CD4-positive, alpha-beta T cell (primary cell): ENCODE results near the gene PARPBP. TPM values are rescaled to one million over a fixed set of nuclear protein-coding genes. Genes with fewer than 3 reads are reported as not detected.
A peak's percentile ranks its signal among the peaks of the same experiment; 100 is the strongest.

Experiments used
- ATAC-seq: fragments of 200-7000 bp; cut with Tn5 transposase; one replicate; pipeline ENCODE4 v1.10.0; 2022; ENCODE audit warnings: mild to moderate bottlenecking; ENCODE audit not compliant: poor library complexity
- CTCF ChIA-PET: fragments of 350-600 bp; sonication (Branson Sonifier 250); formaldehyde crosslinking; loops from one replicate; lab custom pipeline; 2021; ENCODE audit warnings: antibody characterized with exemption, inconsistent platforms; lab: Charles Lee
- POLR2A ChIA-PET: fragments of 350-600 bp; sonication (Branson Sonifier 250); formaldehyde crosslinking; loops from one replicate; lab custom pipeline; 2021; ENCODE audit warnings: antibody characterized with exemption, inconsistent platforms; lab: Charles Lee
- DNase-seq, 14 experiments: peaks; one replicate each; pipeline ENCODE4 v3.0.0-alpha.2; 2013 to 2020; ENCODE audit warnings: mixed read lengths in 2 of 14
- H3K27ac ChIP-seq, 2 donors: one replicate each; pipeline versions ENCODE4 v1.5.1 to v1.7.0; 2013; ENCODE audit warnings: low read length in 2 of 2, low read depth in 1 of 2, mild to moderate bottlenecking in 1 of 2
- H3K27me3 ChIP-seq, 2 experiments: 1 replicate in 1 of 2; 2 replicates in 1 of 2; pipeline versions ENCODE4 v1.6.1 to v1.7.0; 2013; ENCODE audit warnings: low read length in 2 of 2, control low read depth in 1 of 2, mild to moderate bottlenecking in 1 of 2, moderate library complexity in 1 of 2; ENCODE audit not compliant: insufficient read depth in 2 of 2, control insufficient read depth in 1 of 2
- H3K36me3 ChIP-seq: one replicate; pipeline ENCODE4 v1.6.1; 2013; ENCODE audit warnings: low read length, control low read depth; ENCODE audit not compliant: insufficient read depth
- H3K4me1 ChIP-seq: one replicate; pipeline ENCODE4 v1.6.1; 2013; ENCODE audit warnings: low read length, control low read depth; ENCODE audit not compliant: insufficient read depth
- H3K4me3 ChIP-seq: one replicate; pipeline ENCODE4 v1.5.1; 2013; ENCODE audit warnings: mild to moderate bottlenecking, low read length, moderate library complexity
- H3K9me3 ChIP-seq, 2 experiments: 1 replicate in 1 of 2; 2 replicates in 1 of 2; pipeline versions ENCODE4 v1.6.1 to v1.7.0; 2013; ENCODE audit warnings: low read length in 2 of 2, mild to moderate bottlenecking in 2 of 2, control low read depth in 1 of 2, moderate library complexity in 1 of 2; ENCODE audit not compliant: control insufficient read depth in 1 of 2, insufficient read depth in 1 of 2
- H3K27ac Mint-ChIP-seq: one replicate; pipeline ENCODE4 v1.8.0; 2020; ENCODE audit warnings: mixed read lengths
- H3K27me3 Mint-ChIP-seq: one replicate; pipeline ENCODE4 v1.8.0; 2021; ENCODE audit warnings: mixed read lengths
- H3K36me3 Mint-ChIP-seq: one replicate; pipeline ENCODE4 v1.8.0; 2021; ENCODE audit warnings: low read depth, mixed read lengths
- H3K4me1 Mint-ChIP-seq: one replicate; pipeline ENCODE4 v1.8.0; 2021; ENCODE audit warnings: low read depth, mixed read lengths
- H3K4me3 Mint-ChIP-seq: one replicate; pipeline ENCODE4 v1.8.0; 2020; ENCODE audit warnings: mild to moderate bottlenecking, mixed read lengths
- H3K9me3 Mint-ChIP-seq: one replicate; pipeline ENCODE4 v1.8.0; 2020; ENCODE audit warnings: mixed read lengths
- CTCF ChIP-seq: fragments of 200-600 bp; IDR thresholded peaks from one replicate; pipeline ENCODE4 v1.8.0; 2022; ENCODE audit warnings: antibody characterized with exemption, mild to moderate bottlenecking
- intact Hi-C, 2 experiments: fragments of 100-400 bp; cut with DNase I in 1 of 2; cut with micrococcal nuclease in 1 of 2; formaldehyde crosslinking; loops; one replicate each; pipeline versions ENCODE4 v1.15.1 to v1.9.0; 2023 to 2025; cut with DNase I, micrococcal nuclease
- total RNA-seq, 174 experiments: library from RNA in 2 of 174; stranded (reverse) in 2 of 174; gene quantifications; one replicate each; pipeline ENCODE4 v1.2.3 and lab custom pipeline; 2021 to 2026

The PARPBP gene
- total RNA-seq, 2 experiments from 2014 or later, result 1.1 to 1.5 TPM

- Mint-ChIP-seq H3K4me1 (no peaks in the 10 kb centered on the region), H3K27me3 (no peaks in the 10 kb centered on the region), H3K27ac (no peak overlapping the region), H3K36me3 (no peaks in the 10 kb centered on the region), H3K9me3 (no peaks in the 10 kb centered on the region), H3K4me3 (no peak overlapping the region)
- Histone ChIP-seq H3K4me3 (no peak overlapping the region), H3K36me3 (no peaks in the 10 kb centered on the region), H3K9me3 (no peaks in the 10 kb centered on the region), H3K27ac (no peak overlapping the region), H3K4me1 (no peaks in the 10 kb centered on the region), H3K27me3 (no peaks in the 10 kb centered on the region)
- DNase-seq (no peak), ATAC-seq (no peak)
- intact Hi-C loops, result no loop called here
- ChIA-PET CTCF (no interaction called here), POLR2A (no interaction called here)
- no peak for TF ChIP-seq CTCF
Observed at GRCh38 chr12:102163383-102163782, 43.4 kb downstream of the PARPBP start.

GRCh38 chr12:102167821-102168604 is 48.0 kb downstream of the PARPBP start:
- no peaks in the 10 kb centered on the region for H3K4me1 Mint-ChIP-seq
- CTCF ChIA-PET, result no interaction called here

GRCh38 chr12:102169922-102170621 is 50.1 kb downstream of the PARPBP start:
- Mint-ChIP-seq H3K4me1 (no peaks in the 10 kb centered on the region), H3K27me3 (no peaks in the 10 kb centered on the region), H3K36me3 (no peaks in the 10 kb centered on the region), H3K9me3 (no peaks in the 10 kb centered on the region), H3K4me3 (no peak overlapping the region), H3K27ac (no peak overlapping the region)
- H3K36me3 ChIP-seq, result no peaks in the 10 kb centered on the region
- H3K9me3 ChIP-seq, result no peaks in the 10 kb centered on the region
- DNase-seq (peak in 3 of 14 experiments; percentile 27 to 31 (median 30)), ATAC-seq (no peak)
- POLR2A ChIA-PET, result no interaction called here
- CTCF ChIA-PET, result interaction anchor here (0.6 kb wide), 1 partner anchor 302 kb away, joined by 3 read pairs; no protein-coding TSS in a partner anchor
- H3K27me3 ChIP-seq, result no peaks in the 10 kb centered on the region
- H3K4me3 ChIP-seq, result no peak overlapping the region
- H3K4me1 ChIP-seq, result no peaks in the 10 kb centered on the region
- intact Hi-C loops, result no loop called here
- peak; percentile 37 for TF ChIP-seq CTCF
- no peak overlapping the region for H3K27ac ChIP-seq

More at GRCh38 chr12:102167821-102168604, 48.0 kb downstream of the PARPBP start:
- Histone ChIP-seq H3K36me3 (no peaks in the 10 kb centered on the region), H3K4me1 (no peaks in the 10 kb centered on the region), H3K27ac (no peak overlapping the region), H3K9me3 (no peaks in the 10 kb centered on the region), H3K4me3 (no peak overlapping the region), H3K27me3 (no peaks in the 10 kb centered on the region)
- no peak for DNase-seq
- ATAC-seq, result no peak
- no peak for TF ChIP-seq CTCF
- Mint-ChIP-seq H3K27ac (no peak overlapping the region), H3K36me3 (no peaks in the 10 kb centered on the region), H3K4me3 (no peak overlapping the region), H3K9me3 (no peaks in the 10 kb centered on the region), H3K27me3 (no peaks in the 10 kb centered on the region)
- POLR2A ChIA-PET, result no interaction called here
- intact Hi-C loops, result no loop called here
